K562 treated with DMSO at 1 percent for 24 hours (cell line): Measurements from ENCODE around the gene CD9. TPM values are rescaled to one million over a fixed set of nuclear protein-coding genes. Genes with fewer than 3 reads are reported as not detected.

Source experiments
- total RNA-seq: library from RNA; unstranded; fragments of 300-600 nt; gene quantifications from 2 replicates; pipeline ENCODE4 v1.2.3, GENCODE V29; 2022; ENCODE audit warnings: low read depth; ENCODE audit not compliant: insufficient read depth

Gene CD9, protein sequence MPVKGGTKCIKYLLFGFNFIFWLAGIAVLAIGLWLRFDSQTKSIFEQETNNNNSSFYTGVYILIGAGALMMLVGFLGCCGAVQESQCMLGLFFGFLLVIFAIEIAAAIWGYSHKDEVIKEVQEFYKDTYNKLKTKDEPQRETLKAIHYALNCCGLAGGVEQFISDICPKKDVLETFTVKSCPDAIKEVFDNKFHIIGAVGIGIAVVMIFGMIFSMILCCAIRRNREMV
- total RNA-seq = 0.88 and 1.3 TPM in 2 replicates

DNA sequence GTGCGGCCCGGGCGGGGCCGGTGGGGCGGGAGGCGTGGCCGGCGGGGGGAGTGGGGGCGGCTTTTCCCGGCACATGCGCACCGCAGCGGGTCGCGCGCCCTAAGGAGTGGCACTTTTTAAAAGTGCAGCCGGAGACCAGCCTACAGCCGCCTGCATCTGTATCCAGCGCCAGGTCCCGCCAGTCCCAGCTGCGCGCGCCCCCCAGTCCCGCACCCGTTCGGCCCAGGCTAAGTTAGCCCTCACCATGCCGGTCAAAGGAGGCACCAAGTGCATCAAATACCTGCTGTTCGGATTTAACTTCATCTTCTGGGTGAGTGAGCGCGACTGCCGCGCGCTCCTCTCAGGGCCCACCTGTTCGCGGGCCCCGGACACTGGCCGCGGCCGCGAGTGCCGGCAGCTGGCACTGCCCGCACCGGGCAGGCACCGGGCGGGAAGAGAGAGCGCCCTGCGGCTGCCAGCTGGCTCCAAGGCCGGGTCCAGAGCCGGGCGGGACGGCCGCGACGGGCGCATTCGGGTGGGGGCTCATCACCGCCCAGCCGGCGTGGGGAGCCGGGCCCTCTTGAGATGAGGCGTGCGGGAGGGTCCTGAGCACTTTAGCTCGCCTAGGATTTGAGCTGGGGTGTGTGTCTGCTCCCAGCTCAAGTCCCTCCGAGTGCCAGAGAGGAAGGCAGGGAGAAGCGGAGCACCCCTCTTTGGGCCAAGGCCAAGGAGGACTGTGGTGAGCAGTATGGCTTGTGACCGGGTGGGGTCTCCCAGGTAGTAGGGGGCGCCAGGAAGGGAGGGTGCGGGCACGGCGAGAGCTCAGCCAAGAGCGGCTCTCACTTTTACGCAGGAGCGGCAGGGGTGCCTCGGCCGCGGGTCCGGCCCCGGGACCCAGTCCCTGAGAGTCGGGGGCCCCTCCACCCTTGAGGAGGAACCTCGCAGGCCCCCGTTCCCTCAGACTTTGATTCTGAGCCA is at the start of gene CD9:
Gene CD9, plus strand, starts transcription at position 145 of the 957 bp plus-strand sequence. Its CDS starts 100 bp downstream, at position 245.

Other genes starting within 250 kb of the CD9 start
- gene VWF, start 75.7 kb upstream of the CD9 start, total RNA-seq = not detected in 2 replicates
- gene PLEKHG6, start 110.3 kb downstream of the CD9 start, total RNA-seq = 0.96 and 1.5 TPM in 2 replicates
- 84.6 and 96.6 TPM in 2 replicates for gene TNFRSF1A, start 141.7 kb downstream of the CD9 start, total RNA-seq
- gene SCNN1A, start 175.2 kb downstream of the CD9 start, total RNA-seq = 0.14 and 0.47 TPM in 2 replicates
- gene LTBR, start 183.8 kb downstream of the CD9 start, total RNA-seq = 80.7 and 97.2 TPM in 2 replicates
- gene CD27, start 244.6 kb downstream of the CD9 start, total RNA-seq = not detected in 2 replicates